GM12864 (cell line): ENCODE measurements around the gene SCO2.
"Not testable (repeated sequence)": the region's sequence is repeated elsewhere in the genome, so short reads cannot be mapped to it uniquely, and the experiment has no call there.

Experiments
- DNase-seq: peaks from one replicate; pipeline ENCODE4 v3.0.0-alpha.2; 2011; ENCODE audit warnings: low read depth
- H3K4me3 ChIP-seq: 2 replicates; pipeline ENCODE4 v1.5.1; 2011; ENCODE audit warnings: mild to moderate bottlenecking, low read depth, low read length, control low read depth
- TF ChIP-seq, protein P1 (sequence below): IDR thresholded peaks from 2 replicates; pipeline ENCODE4 v1.5.1; 2011; ENCODE audit warnings: low read depth, mild to moderate bottlenecking, moderate library complexity, low read length, control low read depth, inconsistent platforms; ENCODE audit errors: missing control alignments

SCO2 gene

DNA sequence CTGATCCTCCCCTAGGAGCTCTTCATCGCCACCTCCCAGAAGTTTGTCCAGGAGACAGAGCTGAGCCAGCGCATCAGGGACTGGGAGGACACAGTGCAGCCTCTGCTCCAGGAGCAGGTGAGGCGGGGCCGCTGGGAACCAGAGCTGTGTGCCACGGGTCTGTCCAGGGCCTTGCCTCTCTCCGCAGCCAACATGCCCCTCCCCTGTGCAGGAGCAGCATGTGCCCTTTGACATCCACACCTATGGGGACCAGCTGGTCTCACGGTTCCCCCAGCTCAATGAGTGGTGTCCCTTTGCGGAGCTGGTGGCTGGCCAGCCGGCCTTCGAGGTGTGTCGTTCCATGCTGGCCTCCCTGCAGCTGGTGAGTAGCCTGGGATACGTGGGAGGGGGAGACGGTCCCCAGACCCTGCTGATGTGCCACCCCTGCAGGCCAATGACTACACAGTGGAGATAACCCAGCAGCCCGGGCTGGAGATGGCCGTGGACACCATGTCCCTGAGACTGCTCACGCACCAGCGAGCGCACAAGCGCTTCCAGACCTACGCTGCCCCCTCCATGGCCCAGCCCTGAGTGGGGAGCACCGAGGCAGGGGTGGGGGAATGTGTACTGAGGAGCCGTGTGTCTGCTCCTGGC is 2.5 kb downstream of the SCO2 start:
- no peak for DNase-seq
- TF ChIP-seq, protein P1, sequence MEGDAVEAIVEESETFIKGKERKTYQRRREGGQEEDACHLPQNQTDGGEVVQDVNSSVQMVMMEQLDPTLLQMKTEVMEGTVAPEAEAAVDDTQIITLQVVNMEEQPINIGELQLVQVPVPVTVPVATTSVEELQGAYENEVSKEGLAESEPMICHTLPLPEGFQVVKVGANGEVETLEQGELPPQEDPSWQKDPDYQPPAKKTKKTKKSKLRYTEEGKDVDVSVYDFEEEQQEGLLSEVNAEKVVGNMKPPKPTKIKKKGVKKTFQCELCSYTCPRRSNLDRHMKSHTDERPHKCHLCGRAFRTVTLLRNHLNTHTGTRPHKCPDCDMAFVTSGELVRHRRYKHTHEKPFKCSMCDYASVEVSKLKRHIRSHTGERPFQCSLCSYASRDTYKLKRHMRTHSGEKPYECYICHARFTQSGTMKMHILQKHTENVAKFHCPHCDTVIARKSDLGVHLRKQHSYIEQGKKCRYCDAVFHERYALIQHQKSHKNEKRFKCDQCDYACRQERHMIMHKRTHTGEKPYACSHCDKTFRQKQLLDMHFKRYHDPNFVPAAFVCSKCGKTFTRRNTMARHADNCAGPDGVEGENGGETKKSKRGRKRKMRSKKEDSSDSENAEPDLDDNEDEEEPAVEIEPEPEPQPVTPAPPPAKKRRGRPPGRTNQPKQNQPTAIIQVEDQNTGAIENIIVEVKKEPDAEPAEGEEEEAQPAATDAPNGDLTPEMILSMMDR: no peak
- H3K4me3 ChIP-seq: no peak overlapping the region

- DNase-seq: no peak
- TF ChIP-seq, protein P1: no peak
- no peak overlapping the region for H3K4me3 ChIP-seq
Observed at GRCh38 chr22:50522208-50522805, 3.1 kb downstream of the SCO2 start.

- H3K4me3 ChIP-seq: no peak overlapping the region
- DNase-seq: no peak
- TF ChIP-seq, protein P1: no peak
Observed at GRCh38 chr22:50521710-50522109, 3.7 kb downstream of the SCO2 start.

DNA sequence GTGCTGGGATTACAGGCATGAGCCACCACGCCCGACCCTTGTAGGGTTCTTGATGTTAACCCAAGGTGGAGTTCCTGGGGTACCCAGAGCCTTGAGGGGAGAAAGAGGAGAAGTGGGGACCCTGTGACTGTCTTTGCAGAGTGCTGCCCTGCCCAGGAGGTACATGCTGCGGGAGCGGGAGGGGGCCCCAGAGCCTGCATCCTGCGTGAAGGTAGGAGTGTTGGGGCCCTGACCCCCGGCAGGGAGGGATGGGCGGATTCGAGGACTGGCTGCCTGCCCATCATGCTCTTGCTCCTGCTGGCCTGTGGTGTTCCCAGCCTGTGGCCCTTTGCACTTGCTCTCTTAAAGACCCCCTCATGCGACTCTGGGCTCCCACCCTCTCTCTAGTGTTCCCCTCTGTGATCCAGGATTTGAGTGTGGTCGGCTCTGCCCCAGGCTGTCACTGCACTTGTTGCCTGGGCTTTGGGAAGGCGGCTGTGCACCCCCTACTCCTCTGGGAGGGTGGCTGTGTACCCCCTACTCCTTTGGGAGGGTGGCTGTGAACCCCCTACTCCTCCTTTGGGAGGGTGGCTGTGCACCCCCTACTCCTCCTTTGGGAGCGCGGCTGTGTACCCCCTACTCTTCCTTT is 4.5 kb downstream of the SCO2 start:
- TF ChIP-seq, protein P1: no peak
- no peak overlapping the region for H3K4me3 ChIP-seq
- DNase-seq: no peak

GRCh38 chr22:50520184-50520583 is 5.2 kb downstream of the SCO2 start:
- not testable (repeated sequence) for DNase-seq, H3K4me3 ChIP-seq

- TF ChIP-seq, protein P1: no peak
- no peak for DNase-seq
- H3K4me3 ChIP-seq: no peak overlapping the region
Observed at GRCh38 chr22:50519151-50519550, 6.2 kb downstream of the SCO2 start.

DNA sequence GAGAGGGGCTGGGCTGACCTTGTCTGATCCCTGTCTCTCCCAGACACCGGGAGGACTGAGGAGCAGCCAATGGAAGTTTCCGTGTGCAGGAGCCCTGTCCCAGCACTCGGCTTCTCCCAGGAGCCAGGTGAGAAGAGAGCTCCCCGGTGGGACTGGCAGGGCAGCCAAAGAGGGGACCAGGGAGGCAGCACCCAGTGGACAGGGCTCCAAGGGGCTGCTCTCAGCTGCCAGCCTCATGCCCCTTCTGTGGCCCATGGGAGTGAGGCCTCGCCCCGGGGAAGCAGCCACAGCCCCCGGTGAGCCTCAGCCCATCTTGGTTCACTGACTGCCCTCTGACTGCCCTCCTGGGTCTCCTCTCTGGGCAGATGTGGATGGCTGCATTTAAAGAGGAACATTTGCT is 6.8 kb downstream of the SCO2 start:
- TF ChIP-seq, protein P1: no peak
- no peak for DNase-seq
- no peak overlapping the region for H3K4me3 ChIP-seq
